ENCODE results near the gene SPATA31E1. TPM values are rescaled to one million over a fixed set of nuclear protein-coding genes. Genes with fewer than 3 reads are reported as not detected.

The SPATA31E1 gene
- total RNA-seq, 1 experiment from 2014 or later, result not detected

DNA sequence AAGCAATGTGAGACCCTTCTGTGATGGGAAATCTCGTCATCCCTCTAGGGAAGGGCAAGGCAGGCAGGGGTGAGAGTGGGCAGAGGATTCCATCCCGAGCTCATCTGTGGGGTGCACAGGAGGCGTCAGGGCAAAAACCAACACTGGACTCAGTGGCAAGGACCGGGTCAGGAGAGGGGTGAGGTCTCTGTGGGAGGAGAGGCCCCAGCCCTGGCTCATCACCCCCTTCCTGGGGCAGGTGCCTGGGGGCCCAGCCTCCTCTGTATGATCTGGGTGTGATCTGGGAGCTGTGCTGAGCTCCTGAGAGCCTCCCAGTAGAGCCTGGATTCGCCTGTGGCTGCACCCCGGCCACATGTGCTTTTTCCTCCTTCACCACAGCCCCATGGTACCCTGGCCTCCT is 597 bp downstream of the SPATA31E1 start:
- no peak overlapping the region for H3K27ac Mint-ChIP-seq (ENCODE audit: unreplicated experiment)

GRCh38 chr9:87883990-87884389 is 1.3 kb downstream of the SPATA31E1 start:
- Histone ChIP-seq H3K9me3 (no peaks in the 10 kb centered on the region), H3K27me3 (replicated peaks; ENCODE audit: control insufficient read depth, insufficient read depth, low read length) (no peaks in the 10 kb centered on the region), H3K4me1 (no peaks in the 10 kb centered on the region), H3K4me3 (ENCODE audit: low read depth, low read length) (no peak overlapping the region), H3K36me3 (ENCODE audit: control insufficient read depth, insufficient read depth, low read length) (no peaks in the 10 kb centered on the region)
- no peaks in the 10 kb centered on the region for H3K4me1 Mint-ChIP-seq (ENCODE audit: low read depth, unreplicated experiment)
- H3K36me3 Mint-ChIP-seq (ENCODE audit: insufficient read depth, unreplicated experiment), result no peaks in the 10 kb centered on the region
- TF ChIP-seq, protein P1, sequence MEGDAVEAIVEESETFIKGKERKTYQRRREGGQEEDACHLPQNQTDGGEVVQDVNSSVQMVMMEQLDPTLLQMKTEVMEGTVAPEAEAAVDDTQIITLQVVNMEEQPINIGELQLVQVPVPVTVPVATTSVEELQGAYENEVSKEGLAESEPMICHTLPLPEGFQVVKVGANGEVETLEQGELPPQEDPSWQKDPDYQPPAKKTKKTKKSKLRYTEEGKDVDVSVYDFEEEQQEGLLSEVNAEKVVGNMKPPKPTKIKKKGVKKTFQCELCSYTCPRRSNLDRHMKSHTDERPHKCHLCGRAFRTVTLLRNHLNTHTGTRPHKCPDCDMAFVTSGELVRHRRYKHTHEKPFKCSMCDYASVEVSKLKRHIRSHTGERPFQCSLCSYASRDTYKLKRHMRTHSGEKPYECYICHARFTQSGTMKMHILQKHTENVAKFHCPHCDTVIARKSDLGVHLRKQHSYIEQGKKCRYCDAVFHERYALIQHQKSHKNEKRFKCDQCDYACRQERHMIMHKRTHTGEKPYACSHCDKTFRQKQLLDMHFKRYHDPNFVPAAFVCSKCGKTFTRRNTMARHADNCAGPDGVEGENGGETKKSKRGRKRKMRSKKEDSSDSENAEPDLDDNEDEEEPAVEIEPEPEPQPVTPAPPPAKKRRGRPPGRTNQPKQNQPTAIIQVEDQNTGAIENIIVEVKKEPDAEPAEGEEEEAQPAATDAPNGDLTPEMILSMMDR (IDR thresholded peaks at IDR 0.05; ENCODE audit: insufficient read depth in 1 of 2, low read depth in 1 of 2, low read length in 1 of 2, severe bottlenecking in 1 of 2, unreplicated experiment in 1 of 2), result no peak
- BruUV-seq (replicated peaks), result no TSS peak
- no peak overlapping the region for H3K27ac Mint-ChIP-seq (ENCODE audit: unreplicated experiment)
- H3K27me3 Mint-ChIP-seq (ENCODE audit: insufficient read depth, unreplicated experiment), result no peaks in the 10 kb centered on the region
- no peaks in the 10 kb centered on the region for H3K9me3 Mint-ChIP-seq (ENCODE audit: unreplicated experiment)
- H3K4me3 Mint-ChIP-seq (ENCODE audit: unreplicated experiment), result no peak overlapping the region
- CTCF ChIA-PET, result no interaction called here
- no peak for DNase-seq
- intact Hi-C loops (cut with micrococcal nuclease; ENCODE audit: unreplicated experiment), result no loop called here
- POLR2A ChIA-PET, result interaction anchor here (0.6 kb wide), 1 partner anchor 366 kb away, joined by 8 read pairs; no protein-coding TSS in a partner anchor

More for the DNA sequence above, 597 bp downstream of the SPATA31E1 start:
- no peaks in the 10 kb centered on the region for H3K27me3 ChIP-seq (replicated peaks; ENCODE audit: control insufficient read depth, insufficient read depth, low read length)
- CTCF ChIA-PET, result interaction anchor here (0.6 kb wide), 1 partner anchor 56 kb away, joined by 3 read pairs; no protein-coding TSS in a partner anchor
- DNase-seq, result no peak
- no peaks in the 10 kb centered on the region for H3K4me1 ChIP-seq
- no peaks in the 10 kb centered on the region for H3K36me3 ChIP-seq (ENCODE audit: control insufficient read depth, insufficient read depth, low read length)
- H3K4me3 Mint-ChIP-seq (ENCODE audit: unreplicated experiment), result no peak overlapping the region
- no peaks in the 10 kb centered on the region for H3K36me3 Mint-ChIP-seq (ENCODE audit: insufficient read depth, unreplicated experiment)
- BruUV-seq (replicated peaks), result no TSS peak
- POLR2A ChIA-PET, result interaction anchor here (0.6 kb wide), 1 partner anchor 366 kb away, joined by 8 read pairs; no protein-coding TSS in a partner anchor
- TF ChIP-seq, protein P1 (IDR thresholded peaks at IDR 0.05; ENCODE audit: insufficient read depth in 1 of 2, low read depth in 1 of 2, low read length in 1 of 2, severe bottlenecking in 1 of 2, unreplicated experiment in 1 of 2), result no peak
- intact Hi-C loops (cut with micrococcal nuclease; ENCODE audit: unreplicated experiment), result no loop called here
- no peaks in the 10 kb centered on the region for H3K27me3 Mint-ChIP-seq (ENCODE audit: insufficient read depth, unreplicated experiment)
- no peak overlapping the region for H3K4me3 ChIP-seq (ENCODE audit: low read depth, low read length)
- H3K9me3 ChIP-seq, result no peaks in the 10 kb centered on the region
- H3K4me1 Mint-ChIP-seq (ENCODE audit: low read depth, unreplicated experiment), result no peaks in the 10 kb centered on the region
- no peaks in the 10 kb centered on the region for H3K9me3 Mint-ChIP-seq (ENCODE audit: unreplicated experiment)

DNA sequence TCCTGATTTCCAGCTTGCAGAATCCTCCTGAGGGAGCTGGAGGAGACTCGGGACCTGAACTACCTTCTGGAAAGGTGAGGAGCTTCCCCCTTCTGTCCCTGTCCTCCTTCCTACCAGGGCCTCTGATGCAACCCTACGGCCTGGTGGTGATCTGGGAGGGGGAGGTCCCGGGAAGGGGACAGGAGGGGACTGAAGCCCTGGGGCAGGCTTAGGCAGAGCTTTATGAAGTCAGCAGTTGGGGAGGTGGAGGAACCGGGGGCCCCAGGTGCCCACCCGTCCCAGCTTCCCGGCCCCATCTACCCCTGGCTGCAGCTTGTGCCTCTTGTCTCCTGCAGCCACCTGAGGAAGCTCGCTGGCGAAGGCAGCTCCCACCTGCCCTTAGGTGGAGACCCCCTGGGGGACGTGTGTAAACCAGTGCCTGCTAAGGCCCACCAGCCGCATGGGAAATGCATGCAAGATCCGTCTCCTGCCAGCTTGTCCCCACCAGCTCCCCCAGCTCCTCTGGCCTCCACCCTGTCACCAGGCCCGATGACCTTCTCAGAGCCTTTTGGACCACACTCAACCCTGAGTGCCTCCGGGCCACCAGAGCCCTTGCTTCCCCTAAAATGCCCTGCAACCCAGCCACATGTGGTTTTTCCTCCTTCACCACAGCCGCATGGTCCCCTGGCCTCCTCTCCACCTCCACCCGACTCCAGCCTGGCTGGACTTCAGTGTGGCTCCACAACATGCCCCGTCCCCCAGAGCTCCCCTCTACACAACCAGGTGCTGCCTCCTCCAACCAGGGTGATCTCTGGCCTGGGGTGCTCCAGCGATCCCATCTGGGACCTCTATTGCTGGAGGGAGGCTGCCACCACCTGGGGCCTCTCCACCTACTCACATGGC is 2.1 kb downstream of the SPATA31E1 start:
- Mint-ChIP-seq H3K27ac (ENCODE audit: unreplicated experiment) (no peak overlapping the region), H3K36me3 (ENCODE audit: insufficient read depth, unreplicated experiment) (no peaks in the 10 kb centered on the region), H3K4me3 (ENCODE audit: unreplicated experiment) (no peak overlapping the region), H3K4me1 (ENCODE audit: low read depth, unreplicated experiment) (no peaks in the 10 kb centered on the region), H3K9me3 (ENCODE audit: unreplicated experiment) (no peaks in the 10 kb centered on the region), H3K27me3 (ENCODE audit: insufficient read depth, unreplicated experiment) (no peaks in the 10 kb centered on the region)
- intact Hi-C loops (cut with micrococcal nuclease; ENCODE audit: unreplicated experiment), result no loop called here
- ChIA-PET CTCF (no interaction called here), POLR2A (no interaction called here)
- TF ChIP-seq, protein P1 (IDR thresholded peaks at IDR 0.05; ENCODE audit: insufficient read depth in 1 of 2, low read depth in 1 of 2, low read length in 1 of 2, severe bottlenecking in 1 of 2, unreplicated experiment in 1 of 2), result no peak
- Histone ChIP-seq H3K27me3 (replicated peaks; ENCODE audit: control insufficient read depth, insufficient read depth, low read length) (no peaks in the 10 kb centered on the region), H3K9me3 (no peaks in the 10 kb centered on the region), H3K4me3 (ENCODE audit: low read depth, low read length) (no peak overlapping the region), H3K36me3 (ENCODE audit: control insufficient read depth, insufficient read depth, low read length) (no peaks in the 10 kb centered on the region), H3K4me1 (no peaks in the 10 kb centered on the region)
- DNase-seq, result no peak
- BruUV-seq (replicated peaks), result no TSS peak

Measured in Caco-2 (cell line).